CD4-positive, alpha-beta T cell treated with Interleukin-1 beta for 1 hour (primary cell): ENCODE measurements around the gene NME5.
A peak's percentile ranks its signal among the peaks of the same experiment; 100 is the strongest.
"Not testable (repeated sequence)": the region's sequence is repeated elsewhere in the genome, so short reads cannot be mapped to it uniquely, and the experiment has no call there.

Source experiments
- DNase-seq, 2 donors: peaks; one replicate each; pipeline ENCODE4 v3.0.0-alpha.2; 2020 to 2022

The NME5 gene

DNA sequence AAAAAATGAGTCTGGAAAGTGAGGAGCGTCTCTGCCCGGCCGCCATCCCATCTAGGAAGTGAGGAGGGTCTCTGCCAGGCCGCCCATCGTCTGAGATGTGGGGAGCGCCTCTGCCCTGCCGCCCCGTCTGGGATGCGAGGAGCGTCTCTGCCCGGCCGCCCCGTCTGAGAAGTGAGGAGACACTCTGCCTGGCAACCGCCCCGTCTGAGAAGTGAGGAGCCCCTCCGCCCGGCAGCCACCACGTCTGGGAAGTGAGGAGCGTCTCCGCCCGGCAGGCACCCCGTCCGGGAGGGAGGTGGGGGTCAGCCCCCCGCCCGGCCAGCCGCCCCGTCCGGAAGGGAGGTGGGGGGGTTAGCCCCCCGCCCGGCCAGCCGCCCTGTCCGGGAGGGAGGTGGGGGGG lies 69.2 kb downstream of the NME5 start:
- not testable (repeated sequence) for DNase-seq

DNA sequence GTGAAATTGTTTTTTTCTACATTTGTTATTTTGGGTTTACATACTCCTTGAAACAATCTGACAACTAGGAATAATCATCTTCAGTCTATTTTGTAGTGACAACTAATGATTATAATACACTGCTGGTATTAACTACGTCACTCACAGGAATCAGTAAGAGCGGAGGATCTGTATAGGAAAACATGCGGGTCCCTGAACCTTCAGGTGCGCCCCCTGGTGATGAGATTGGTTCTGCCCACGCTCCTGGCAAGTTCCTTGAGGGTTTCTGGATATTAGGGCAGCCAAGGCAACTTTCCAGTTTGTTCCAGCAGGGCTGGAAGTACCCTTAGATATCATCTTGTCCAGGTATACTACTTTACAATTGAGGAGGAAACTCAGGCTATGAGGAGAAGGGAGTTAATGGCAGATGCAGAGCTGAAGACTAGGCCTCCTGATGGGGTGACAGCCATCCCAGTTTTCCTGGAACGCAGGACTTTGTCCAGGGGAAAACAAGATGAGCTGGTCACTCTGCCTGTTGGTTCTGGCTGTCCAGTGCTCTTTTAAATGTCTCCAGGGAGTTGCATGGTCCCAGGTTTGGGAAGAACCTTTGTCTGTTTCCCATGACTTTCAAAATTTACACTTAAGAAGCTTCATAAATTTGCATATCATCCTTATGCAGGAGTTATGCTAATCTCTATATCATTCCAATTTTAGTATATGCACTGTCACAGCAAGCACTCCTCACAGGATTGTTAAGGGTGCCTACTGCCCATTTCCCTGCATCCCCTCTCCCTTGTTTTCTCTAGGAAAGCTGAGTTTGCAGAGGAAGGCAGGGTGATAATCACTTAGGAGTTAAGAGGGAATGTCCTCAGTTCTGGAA lies 70.3 kb downstream of the NME5 start:
- DNase-seq: peak; percentile 67 to 71

DNA sequence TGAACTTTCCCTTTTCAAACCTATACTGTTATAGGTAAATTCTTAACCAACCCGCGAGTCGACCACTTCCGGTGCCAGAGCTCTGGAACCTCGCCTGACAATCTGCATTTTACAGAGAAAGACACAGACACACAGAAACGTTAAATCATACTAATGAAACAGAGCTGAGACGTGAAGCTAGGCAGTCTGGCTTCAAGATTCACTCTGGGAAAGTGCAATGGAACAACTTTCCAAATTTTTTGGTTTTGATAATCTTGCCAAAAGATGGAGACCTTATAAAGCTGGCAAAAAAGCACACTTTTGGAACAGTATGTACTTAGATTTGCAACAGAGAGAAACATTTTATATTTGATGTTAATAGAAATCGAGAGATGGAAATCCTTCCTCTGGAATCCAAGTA lies 71.3 kb downstream of the NME5 start:
- DNase-seq: no peak
